ENCODE results near the gene MAP2K7.

- TF ChIP-seq CTCF (conservative IDR thresholded peaks at IDR 0.05; ENCODE audit: low read depth, low read length) (no peak), MAZ (IDR thresholded peaks at IDR 0.05; ENCODE audit: borderline replicate concordance, low read depth, low read length) (no peak), BHLHE40 (IDR thresholded peaks at IDR 0.05; ENCODE audit: low read depth, low read length) (no peak)
Measured at GRCh38 chr19:7927605-7928333, 24.1 kb downstream of the MAP2K7 start.
